ENCODE measurements around the gene JDP2.

DNA sequence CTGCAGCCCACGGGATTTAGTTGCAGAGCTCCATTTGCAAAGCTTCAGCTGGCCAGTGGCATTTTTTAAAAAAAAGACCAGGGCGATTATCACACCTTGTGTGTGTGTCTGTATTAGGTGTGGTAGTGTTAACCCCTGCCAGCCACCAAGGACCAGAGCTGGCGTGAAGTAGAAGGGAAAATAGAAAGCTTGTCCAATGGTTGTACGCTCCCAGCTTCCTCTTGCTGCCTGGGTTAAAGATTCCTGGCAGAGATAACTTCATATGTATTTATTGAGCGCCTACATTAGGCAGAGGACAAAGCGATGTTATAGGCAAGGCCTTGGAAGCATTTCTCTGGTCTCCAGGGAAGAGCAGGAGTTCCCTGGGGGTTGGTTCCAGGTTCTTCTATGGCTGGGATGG is 3.2 kb downstream of the JDP2 start:
- TF ChIP-seq, protein P1, sequence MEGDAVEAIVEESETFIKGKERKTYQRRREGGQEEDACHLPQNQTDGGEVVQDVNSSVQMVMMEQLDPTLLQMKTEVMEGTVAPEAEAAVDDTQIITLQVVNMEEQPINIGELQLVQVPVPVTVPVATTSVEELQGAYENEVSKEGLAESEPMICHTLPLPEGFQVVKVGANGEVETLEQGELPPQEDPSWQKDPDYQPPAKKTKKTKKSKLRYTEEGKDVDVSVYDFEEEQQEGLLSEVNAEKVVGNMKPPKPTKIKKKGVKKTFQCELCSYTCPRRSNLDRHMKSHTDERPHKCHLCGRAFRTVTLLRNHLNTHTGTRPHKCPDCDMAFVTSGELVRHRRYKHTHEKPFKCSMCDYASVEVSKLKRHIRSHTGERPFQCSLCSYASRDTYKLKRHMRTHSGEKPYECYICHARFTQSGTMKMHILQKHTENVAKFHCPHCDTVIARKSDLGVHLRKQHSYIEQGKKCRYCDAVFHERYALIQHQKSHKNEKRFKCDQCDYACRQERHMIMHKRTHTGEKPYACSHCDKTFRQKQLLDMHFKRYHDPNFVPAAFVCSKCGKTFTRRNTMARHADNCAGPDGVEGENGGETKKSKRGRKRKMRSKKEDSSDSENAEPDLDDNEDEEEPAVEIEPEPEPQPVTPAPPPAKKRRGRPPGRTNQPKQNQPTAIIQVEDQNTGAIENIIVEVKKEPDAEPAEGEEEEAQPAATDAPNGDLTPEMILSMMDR (IDR thresholded peaks at IDR 0.05): no peak
- no peak for TF ChIP-seq POLR2A (IDR thresholded peaks at IDR 0.05)
